Neural progenitor cell (in vitro differentiated cells): ENCODE measurements around the gene SEZ6L.
A peak's percentile ranks its signal among the peaks of the same experiment; 100 is the strongest.

Source experiments
- CTCF ChIP-seq: fragments of 200-600 bp; sonication (generic); IDR thresholded peaks from 2 replicates; pipeline ENCODE4 v1.5.1; 2017; ENCODE audit warnings: antibody characterized with exemption, mild to moderate bottlenecking
- EZH2 ChIP-seq: fragments of 200-600 bp; sonication (generic); IDR thresholded peaks from 2 replicates; pipeline ENCODE4 v1.6.1; 2017; ENCODE audit warnings: antibody characterized with exemption, mild to moderate bottlenecking, moderate library complexity
- EZH2phosphoT487 ChIP-seq: fragments of 200-600 bp; sonication (generic); IDR thresholded peaks from 2 replicates; pipeline ENCODE4 v1.6.1; 2017; ENCODE audit warnings: antibody characterized with exemption

- TF ChIP-seq EZH2 (no peak), CTCF (peak; percentile 99), EZH2phosphoT487 (no peak)
Observed at GRCh38 chr22:26330971-26331625, 161.8 kb downstream of the SEZ6L start.
